ENCODE data around the gene STN1. TPM values are rescaled to one million over a fixed set of nuclear protein-coding genes. Genes with fewer than 3 reads are reported as not detected.

The STN1 gene
- total and polyA plus RNA-seq, 9 of the 15 experiments (the other 6 are each of a cell fraction or from before 2014, with no cell fraction given) = 9.1 to 19.6 (median 13.8) TPM

DNA sequence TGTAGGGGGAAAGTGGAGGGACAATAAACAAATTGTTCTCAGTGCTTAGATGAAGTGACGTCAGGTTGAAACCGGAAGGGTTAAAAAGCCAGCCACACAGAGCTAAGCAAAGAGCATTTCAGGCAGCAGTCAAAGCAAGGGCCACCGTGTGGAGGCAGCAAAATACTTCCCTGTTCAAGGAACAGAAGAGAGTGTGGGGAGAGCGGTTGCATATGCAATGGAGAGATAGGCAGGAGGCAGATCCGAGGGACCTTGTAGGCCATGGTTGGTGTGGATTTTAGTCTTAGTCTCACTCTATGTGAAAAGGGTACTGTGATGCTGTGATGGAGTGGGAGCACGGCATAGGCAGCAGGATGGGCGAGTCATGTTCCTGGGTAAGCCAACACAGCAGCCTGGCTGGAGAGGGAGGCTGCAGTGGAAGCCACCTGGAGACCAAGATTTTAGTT, 3.8 kb upstream of the STN1 start (continued):
- TF ChIP-seq, protein P1, sequence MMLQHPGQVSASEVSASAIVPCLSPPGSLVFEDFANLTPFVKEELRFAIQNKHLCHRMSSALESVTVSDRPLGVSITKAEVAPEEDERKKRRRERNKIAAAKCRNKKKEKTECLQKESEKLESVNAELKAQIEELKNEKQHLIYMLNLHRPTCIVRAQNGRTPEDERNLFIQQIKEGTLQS (IDR thresholded peaks at IDR 0.05) = no peak; the same call in 1 of the 2 replicates
- TF ChIP-seq, protein P1 (CRISPR knock-in tag; conservative IDR thresholded peaks at IDR 0.05) = no peak
- TF ChIP-seq NR3C1 (CRISPR knock-in tag; IDR thresholded peaks at IDR 0.05) = no peak
- TF ChIP-seq, protein P2, sequence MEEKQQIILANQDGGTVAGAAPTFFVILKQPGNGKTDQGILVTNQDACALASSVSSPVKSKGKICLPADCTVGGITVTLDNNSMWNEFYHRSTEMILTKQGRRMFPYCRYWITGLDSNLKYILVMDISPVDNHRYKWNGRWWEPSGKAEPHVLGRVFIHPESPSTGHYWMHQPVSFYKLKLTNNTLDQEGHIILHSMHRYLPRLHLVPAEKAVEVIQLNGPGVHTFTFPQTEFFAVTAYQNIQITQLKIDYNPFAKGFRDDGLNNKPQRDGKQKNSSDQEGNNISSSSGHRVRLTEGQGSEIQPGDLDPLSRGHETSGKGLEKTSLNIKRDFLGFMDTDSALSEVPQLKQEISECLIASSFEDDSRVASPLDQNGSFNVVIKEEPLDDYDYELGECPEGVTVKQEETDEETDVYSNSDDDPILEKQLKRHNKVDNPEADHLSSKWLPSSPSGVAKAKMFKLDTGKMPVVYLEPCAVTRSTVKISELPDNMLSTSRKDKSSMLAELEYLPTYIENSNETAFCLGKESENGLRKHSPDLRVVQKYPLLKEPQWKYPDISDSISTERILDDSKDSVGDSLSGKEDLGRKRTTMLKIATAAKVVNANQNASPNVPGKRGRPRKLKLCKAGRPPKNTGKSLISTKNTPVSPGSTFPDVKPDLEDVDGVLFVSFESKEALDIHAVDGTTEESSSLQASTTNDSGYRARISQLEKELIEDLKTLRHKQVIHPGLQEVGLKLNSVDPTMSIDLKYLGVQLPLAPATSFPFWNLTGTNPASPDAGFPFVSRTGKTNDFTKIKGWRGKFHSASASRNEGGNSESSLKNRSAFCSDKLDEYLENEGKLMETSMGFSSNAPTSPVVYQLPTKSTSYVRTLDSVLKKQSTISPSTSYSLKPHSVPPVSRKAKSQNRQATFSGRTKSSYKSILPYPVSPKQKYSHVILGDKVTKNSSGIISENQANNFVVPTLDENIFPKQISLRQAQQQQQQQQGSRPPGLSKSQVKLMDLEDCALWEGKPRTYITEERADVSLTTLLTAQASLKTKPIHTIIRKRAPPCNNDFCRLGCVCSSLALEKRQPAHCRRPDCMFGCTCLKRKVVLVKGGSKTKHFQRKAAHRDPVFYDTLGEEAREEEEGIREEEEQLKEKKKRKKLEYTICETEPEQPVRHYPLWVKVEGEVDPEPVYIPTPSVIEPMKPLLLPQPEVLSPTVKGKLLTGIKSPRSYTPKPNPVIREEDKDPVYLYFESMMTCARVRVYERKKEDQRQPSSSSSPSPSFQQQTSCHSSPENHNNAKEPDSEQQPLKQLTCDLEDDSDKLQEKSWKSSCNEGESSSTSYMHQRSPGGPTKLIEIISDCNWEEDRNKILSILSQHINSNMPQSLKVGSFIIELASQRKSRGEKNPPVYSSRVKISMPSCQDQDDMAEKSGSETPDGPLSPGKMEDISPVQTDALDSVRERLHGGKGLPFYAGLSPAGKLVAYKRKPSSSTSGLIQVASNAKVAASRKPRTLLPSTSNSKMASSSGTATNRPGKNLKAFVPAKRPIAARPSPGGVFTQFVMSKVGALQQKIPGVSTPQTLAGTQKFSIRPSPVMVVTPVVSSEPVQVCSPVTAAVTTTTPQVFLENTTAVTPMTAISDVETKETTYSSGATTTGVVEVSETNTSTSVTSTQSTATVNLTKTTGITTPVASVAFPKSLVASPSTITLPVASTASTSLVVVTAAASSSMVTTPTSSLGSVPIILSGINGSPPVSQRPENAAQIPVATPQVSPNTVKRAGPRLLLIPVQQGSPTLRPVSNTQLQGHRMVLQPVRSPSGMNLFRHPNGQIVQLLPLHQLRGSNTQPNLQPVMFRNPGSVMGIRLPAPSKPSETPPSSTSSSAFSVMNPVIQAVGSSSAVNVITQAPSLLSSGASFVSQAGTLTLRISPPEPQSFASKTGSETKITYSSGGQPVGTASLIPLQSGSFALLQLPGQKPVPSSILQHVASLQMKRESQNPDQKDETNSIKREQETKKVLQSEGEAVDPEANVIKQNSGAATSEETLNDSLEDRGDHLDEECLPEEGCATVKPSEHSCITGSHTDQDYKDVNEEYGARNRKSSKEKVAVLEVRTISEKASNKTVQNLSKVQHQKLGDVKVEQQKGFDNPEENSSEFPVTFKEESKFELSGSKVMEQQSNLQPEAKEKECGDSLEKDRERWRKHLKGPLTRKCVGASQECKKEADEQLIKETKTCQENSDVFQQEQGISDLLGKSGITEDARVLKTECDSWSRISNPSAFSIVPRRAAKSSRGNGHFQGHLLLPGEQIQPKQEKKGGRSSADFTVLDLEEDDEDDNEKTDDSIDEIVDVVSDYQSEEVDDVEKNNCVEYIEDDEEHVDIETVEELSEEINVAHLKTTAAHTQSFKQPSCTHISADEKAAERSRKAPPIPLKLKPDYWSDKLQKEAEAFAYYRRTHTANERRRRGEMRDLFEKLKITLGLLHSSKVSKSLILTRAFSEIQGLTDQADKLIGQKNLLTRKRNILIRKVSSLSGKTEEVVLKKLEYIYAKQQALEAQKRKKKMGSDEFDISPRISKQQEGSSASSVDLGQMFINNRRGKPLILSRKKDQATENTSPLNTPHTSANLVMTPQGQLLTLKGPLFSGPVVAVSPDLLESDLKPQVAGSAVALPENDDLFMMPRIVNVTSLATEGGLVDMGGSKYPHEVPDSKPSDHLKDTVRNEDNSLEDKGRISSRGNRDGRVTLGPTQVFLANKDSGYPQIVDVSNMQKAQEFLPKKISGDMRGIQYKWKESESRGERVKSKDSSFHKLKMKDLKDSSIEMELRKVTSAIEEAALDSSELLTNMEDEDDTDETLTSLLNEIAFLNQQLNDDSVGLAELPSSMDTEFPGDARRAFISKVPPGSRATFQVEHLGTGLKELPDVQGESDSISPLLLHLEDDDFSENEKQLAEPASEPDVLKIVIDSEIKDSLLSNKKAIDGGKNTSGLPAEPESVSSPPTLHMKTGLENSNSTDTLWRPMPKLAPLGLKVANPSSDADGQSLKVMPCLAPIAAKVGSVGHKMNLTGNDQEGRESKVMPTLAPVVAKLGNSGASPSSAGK (IDR thresholded peaks at IDR 0.05) = peak; percentile 41; the same call in 1 of the 2 replicates
- TF ChIP-seq HDAC2 (IDR thresholded peaks at IDR 0.05) = no peak
- TF ChIP-seq MCM3 (IDR thresholded peaks at IDR 0.05) = no peak
- TF ChIP-seq GTF2F1 (IDR thresholded peaks at IDR 0.05; ENCODE audit: low read depth, low read length) = no peak

Data from K562 (cell line).